DND-41 (cell line): ENCODE results near the gene RGS6.

ENCODE experiments used
- ATAC-seq: fragments of 200-7000 bp; cut with Tn5 transposase; 3 replicates; pipeline ENCODE4 v1.9.1; 2021; ENCODE audit warnings: low read depth; ENCODE audit not compliant: insufficient read depth
- DNase-seq: peaks from one replicate; pipeline ENCODE4 v3.0.0-alpha.2; 2020
- H2AFZ ChIP-seq: 2 replicates; pipeline ENCODE4 v1.6.0; 2012; ENCODE audit warnings: low read depth, low read length
- H3K27ac ChIP-seq: 2 replicates; pipeline ENCODE4 v1.5.1; 2012; ENCODE audit warnings: low read length, inconsistent platforms
- H3K27me3 ChIP-seq: fragments of 200-600 bp; sonication (generic); 2 replicates; pipeline ENCODE4 v1.6.0; 2012; ENCODE audit warnings: low read length, mild to moderate bottlenecking, inconsistent platforms; ENCODE audit not compliant: insufficient read depth, poor library complexity
- H3K36me3 ChIP-seq: 2 replicates; pipeline ENCODE4 v1.5.1; 2012; ENCODE audit warnings: low read length, inconsistent platforms; ENCODE audit not compliant: insufficient read depth
- H3K4me1 ChIP-seq: 2 replicates; pipeline ENCODE4 v1.5.1; 2012; ENCODE audit warnings: mild to moderate bottlenecking, low read length; ENCODE audit not compliant: insufficient read depth
- H3K4me2 ChIP-seq: 2 replicates; pipeline ENCODE4 v1.6.0; 2012; ENCODE audit warnings: mild to moderate bottlenecking, moderate library complexity, low read length, inconsistent platforms; ENCODE audit not compliant: insufficient read depth
- H3K4me3 ChIP-seq, 2 experiments: fragments of 200-600 bp in 1 of 2; shearing (Covaris generic) in 1 of 2; 2 replicates each; pipeline ENCODE4 v1.5.1; 2012 to 2016; ENCODE audit warnings: inconsistent platforms in 2 of 2, low read length in 2 of 2, mild to moderate bottlenecking in 2 of 2, low read depth in 1 of 2, moderate library complexity in 1 of 2
- H3K79me2 ChIP-seq: 2 replicates; pipeline ENCODE4 v1.6.0; 2012; ENCODE audit warnings: low read length, inconsistent platforms; ENCODE audit not compliant: insufficient read depth
- H3K9ac ChIP-seq: 2 replicates; pipeline ENCODE4 v1.6.0; 2012; ENCODE audit warnings: low read depth, mild to moderate bottlenecking, inconsistent platforms, low read length, moderate library complexity
- H3K9me3 ChIP-seq: 2 replicates; pipeline ENCODE4 v1.5.1; 2012; ENCODE audit warnings: low read length, moderate library complexity, mild to moderate bottlenecking, inconsistent platforms; ENCODE audit not compliant: insufficient read depth, severe bottlenecking
- H4K20me1 ChIP-seq: 2 replicates; pipeline ENCODE4 v1.6.0; 2012; ENCODE audit warnings: low read length; ENCODE audit not compliant: insufficient read depth
- EZH2 ChIP-seq: IDR thresholded peaks from 3 replicates; pipeline ENCODE4 v1.6.1; 2012; ENCODE audit warnings: borderline replicate concordance, low read depth, mild to moderate bottlenecking, moderate library complexity, low read length, inconsistent platforms; ENCODE audit not compliant: severe bottlenecking
- TF ChIP-seq, protein P1 (sequence below): IDR thresholded peaks from 2 replicates; pipeline ENCODE4 v1.5.1; 2012; ENCODE audit warnings: borderline replicate concordance, low read length, moderate library complexity, mild to moderate bottlenecking; ENCODE audit not compliant: poor library complexity, severe bottlenecking; ENCODE audit errors: extremely low read depth

Gene RGS6

GRCh38 chr14:72524295-72524629 lies 592.0 kb downstream of the RGS6 start:
- TF ChIP-seq EZH2 = no peak
- TF ChIP-seq, protein P1, sequence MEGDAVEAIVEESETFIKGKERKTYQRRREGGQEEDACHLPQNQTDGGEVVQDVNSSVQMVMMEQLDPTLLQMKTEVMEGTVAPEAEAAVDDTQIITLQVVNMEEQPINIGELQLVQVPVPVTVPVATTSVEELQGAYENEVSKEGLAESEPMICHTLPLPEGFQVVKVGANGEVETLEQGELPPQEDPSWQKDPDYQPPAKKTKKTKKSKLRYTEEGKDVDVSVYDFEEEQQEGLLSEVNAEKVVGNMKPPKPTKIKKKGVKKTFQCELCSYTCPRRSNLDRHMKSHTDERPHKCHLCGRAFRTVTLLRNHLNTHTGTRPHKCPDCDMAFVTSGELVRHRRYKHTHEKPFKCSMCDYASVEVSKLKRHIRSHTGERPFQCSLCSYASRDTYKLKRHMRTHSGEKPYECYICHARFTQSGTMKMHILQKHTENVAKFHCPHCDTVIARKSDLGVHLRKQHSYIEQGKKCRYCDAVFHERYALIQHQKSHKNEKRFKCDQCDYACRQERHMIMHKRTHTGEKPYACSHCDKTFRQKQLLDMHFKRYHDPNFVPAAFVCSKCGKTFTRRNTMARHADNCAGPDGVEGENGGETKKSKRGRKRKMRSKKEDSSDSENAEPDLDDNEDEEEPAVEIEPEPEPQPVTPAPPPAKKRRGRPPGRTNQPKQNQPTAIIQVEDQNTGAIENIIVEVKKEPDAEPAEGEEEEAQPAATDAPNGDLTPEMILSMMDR = no peak
- Histone ChIP-seq H4K20me1 (no peaks in the 10 kb centered on the region), H3K27ac (no peak overlapping the region), H3K9ac (no peak overlapping the region), H3K4me1 (peaks cover 8% of the 10 kb centered on the region), H3K27me3 (peaks cover 6% of the 10 kb centered on the region), H3K9me3 (no peaks in the 10 kb centered on the region), H3K79me2 (no peaks in the 10 kb centered on the region), H3K4me2 (no peak overlapping the region), H3K36me3 (no peaks in the 10 kb centered on the region), H2AFZ (no peak overlapping the region), H3K4me3 (no peak overlapping the region)
- ATAC-seq (peak; percentile 67; the same call in 2 of the 3 replicates), DNase-seq (no peak)

- TF ChIP-seq EZH2 = no peak
- TF ChIP-seq, protein P1 = no peak
- Histone ChIP-seq H3K4me3 (no peak overlapping the region), H3K9me3 (no peaks in the 10 kb centered on the region), H3K36me3 (no peaks in the 10 kb centered on the region), H3K9ac (no peak overlapping the region), H3K4me2 (no peak overlapping the region), H4K20me1 (no peaks in the 10 kb centered on the region), H2AFZ (no peak overlapping the region), H3K27ac (no peak overlapping the region), H3K4me1 (no peaks in the 10 kb centered on the region; the same call in 1 of the 2 replicates), H3K79me2 (no peaks in the 10 kb centered on the region), H3K27me3 (peaks cover 6% of the 10 kb centered on the region)
- no peak for DNase-seq
- no peak for ATAC-seq
Observed at GRCh38 chr14:72525087-72525915, 593.1 kb downstream of the RGS6 start.

GRCh38 chr14:72527591-72527990 lies 595.4 kb downstream of the RGS6 start:
- Histone ChIP-seq H3K4me3 (no peak overlapping the region), H3K9ac (no peak overlapping the region), H4K20me1 (no peaks in the 10 kb centered on the region), H3K36me3 (no peaks in the 10 kb centered on the region), H3K4me2 (no peak overlapping the region), H2AFZ (no peak overlapping the region), H3K4me1 (peaks cover 4% of the 10 kb centered on the region), H3K9me3 (peaks cover 2% of the 10 kb centered on the region), H3K27me3 (peaks cover 6% of the 10 kb centered on the region), H3K79me2 (no peaks in the 10 kb centered on the region), H3K27ac (no peak overlapping the region)
- TF ChIP-seq EZH2 = no peak
- TF ChIP-seq, protein P1 = no peak
- no peak for ATAC-seq
- DNase-seq = no peak
